ENCODE results near the gene DHX34.

DHX34 gene

DNA sequence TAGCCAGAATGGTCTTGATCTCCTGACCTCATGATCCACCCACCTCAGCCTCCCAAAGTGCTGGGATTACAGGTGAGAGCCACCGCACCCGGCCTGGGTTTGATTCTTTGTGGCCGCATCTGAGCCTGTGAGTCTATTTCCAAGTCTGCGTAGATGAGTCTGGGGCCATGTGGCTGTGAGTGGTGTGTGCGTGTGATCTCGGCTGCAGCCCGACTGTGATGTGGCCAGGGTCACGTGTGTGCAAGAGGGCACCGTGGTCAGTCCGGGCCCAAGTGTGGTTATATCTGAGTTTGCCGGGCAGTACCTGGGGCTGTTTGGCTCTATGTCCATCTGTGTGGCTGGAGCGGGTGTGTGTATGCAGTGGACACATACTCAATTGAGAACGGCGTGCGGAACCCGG, 64.8 kb downstream of the DHX34 start:
- TF ChIP-seq, protein P1, sequence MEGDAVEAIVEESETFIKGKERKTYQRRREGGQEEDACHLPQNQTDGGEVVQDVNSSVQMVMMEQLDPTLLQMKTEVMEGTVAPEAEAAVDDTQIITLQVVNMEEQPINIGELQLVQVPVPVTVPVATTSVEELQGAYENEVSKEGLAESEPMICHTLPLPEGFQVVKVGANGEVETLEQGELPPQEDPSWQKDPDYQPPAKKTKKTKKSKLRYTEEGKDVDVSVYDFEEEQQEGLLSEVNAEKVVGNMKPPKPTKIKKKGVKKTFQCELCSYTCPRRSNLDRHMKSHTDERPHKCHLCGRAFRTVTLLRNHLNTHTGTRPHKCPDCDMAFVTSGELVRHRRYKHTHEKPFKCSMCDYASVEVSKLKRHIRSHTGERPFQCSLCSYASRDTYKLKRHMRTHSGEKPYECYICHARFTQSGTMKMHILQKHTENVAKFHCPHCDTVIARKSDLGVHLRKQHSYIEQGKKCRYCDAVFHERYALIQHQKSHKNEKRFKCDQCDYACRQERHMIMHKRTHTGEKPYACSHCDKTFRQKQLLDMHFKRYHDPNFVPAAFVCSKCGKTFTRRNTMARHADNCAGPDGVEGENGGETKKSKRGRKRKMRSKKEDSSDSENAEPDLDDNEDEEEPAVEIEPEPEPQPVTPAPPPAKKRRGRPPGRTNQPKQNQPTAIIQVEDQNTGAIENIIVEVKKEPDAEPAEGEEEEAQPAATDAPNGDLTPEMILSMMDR (IDR thresholded peaks at IDR 0.05): no peak

- TF ChIP-seq, protein P1 (IDR thresholded peaks at IDR 0.05): peak; percentile 40
These were observed 65.4 kb downstream of the DHX34 start for GRCh38 chr19:47414469-47414868.

- TF ChIP-seq, protein P1 (IDR thresholded peaks at IDR 0.05): no peak
These were observed 67.0 kb downstream of the DHX34 start for GRCh38 chr19:47415953-47416642.

- TF ChIP-seq, protein P1 (IDR thresholded peaks at IDR 0.05): no peak
These were observed 67.5 kb downstream of the DHX34 start for GRCh38 chr19:47416643-47416985.

GRCh38 chr19:47417107-47417745, 68.1 kb downstream of the DHX34 start:
- TF ChIP-seq, protein P1 (IDR thresholded peaks at IDR 0.05): no peak

DNA sequence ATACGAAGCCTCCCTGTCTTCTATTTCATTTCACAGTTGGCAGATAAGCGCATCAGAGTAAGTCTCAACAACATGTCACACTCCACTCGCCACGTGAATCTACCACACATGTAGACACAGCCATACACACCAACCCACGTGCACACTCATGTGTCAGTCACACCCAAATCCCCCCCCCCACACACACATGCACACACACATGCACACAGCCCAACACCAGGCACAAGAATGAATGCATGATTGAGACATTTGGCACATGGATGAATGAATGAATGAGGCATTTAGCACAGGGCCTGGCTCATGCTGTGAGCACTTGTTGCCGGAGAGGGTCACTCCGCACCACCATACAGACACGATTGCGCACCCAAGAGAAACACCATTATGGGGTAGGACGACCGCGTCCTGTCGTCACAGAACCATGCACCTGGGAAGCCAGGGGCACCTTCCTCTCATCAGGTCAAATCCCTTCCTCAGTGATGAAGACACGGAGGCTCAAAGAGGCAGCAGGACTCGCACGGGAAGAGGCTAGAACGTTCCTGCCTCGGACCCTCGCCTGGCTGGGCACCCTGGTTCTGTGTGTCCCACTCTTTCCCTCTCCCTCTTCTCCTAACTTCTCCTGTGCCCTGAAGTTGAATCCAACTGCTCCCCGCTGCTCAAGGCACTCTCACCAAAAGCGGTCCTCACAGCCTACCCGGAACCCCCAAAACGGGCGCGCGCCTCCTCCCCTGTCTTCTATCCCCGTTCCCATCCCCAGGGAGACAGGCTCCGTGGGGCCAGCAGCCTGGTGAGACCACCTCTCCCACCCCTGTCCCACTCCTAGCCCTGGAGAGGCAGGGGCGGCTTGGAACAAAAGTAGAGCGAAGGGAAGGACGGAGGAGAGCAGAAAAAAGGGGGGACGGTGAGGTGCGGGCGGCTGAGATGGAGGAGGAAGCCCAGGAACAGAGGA, 68.9 kb downstream of the DHX34 start:
- TF ChIP-seq, protein P1 (IDR thresholded peaks at IDR 0.05): no peak

DNA sequence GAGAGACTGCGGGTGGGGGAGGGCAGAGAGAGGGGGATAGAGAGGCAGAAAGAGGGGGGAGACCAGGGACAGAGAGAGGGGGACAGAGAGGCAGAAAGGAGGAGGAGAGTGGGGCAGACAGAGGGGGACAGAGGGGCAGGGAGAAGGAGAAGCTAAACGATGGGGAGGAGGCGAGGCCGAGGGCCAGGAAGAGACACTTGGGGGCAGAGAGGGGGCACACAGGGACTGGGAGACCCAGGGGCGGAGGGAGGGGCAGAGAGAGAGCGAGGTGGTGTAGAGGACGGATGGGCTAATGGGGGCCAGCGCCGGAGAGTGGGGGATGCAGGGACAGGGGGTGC, 69.5 kb downstream of the DHX34 start:
- TF ChIP-seq, protein P1 (IDR thresholded peaks at IDR 0.05): no peak
